LNCAP (cell line): ENCODE measurements around the gene HMGCS2.

ENCODE experiments used
- CTCF ChIP-seq: fragments of 450-650 bp; IDR thresholded peaks from 2 replicates; pipeline ENCODE4 v1.5.1; 2017; ENCODE audit warnings: mild to moderate bottlenecking

The HMGCS2 gene

DNA sequence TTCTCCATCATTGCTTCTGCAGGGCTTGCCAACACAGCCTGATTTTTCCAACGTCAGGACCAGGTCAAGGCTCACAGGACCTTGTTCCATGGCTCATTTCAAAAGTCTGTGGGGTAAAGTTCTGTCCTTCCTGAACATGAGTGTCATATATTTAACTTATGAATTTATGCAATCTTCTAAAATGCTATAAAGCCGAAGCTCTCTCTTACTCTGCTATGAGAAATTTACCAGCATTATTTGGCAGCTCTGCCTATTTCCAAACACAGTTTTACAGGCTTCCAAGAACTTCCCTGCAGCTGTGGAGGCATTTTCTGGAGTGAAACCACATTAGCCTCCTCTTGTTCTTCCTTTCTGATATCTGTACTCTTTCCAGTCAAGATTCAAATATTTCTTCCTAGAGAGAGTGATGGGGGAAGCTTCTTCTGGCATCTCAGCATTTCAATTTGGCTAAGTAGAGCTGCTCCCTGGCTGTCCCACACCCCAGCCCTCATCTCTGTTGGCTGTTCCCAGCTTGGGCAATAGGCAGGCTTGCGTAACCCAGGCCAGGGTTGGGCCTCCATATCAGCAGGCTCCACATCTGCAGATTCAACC, 15.6 kb upstream of the HMGCS2 start:
- TF ChIP-seq CTCF, result no peak

GRCh38 chr1:119783354-119784185, 14.9 kb upstream of the HMGCS2 start:
- TF ChIP-seq CTCF, result no peak

DNA sequence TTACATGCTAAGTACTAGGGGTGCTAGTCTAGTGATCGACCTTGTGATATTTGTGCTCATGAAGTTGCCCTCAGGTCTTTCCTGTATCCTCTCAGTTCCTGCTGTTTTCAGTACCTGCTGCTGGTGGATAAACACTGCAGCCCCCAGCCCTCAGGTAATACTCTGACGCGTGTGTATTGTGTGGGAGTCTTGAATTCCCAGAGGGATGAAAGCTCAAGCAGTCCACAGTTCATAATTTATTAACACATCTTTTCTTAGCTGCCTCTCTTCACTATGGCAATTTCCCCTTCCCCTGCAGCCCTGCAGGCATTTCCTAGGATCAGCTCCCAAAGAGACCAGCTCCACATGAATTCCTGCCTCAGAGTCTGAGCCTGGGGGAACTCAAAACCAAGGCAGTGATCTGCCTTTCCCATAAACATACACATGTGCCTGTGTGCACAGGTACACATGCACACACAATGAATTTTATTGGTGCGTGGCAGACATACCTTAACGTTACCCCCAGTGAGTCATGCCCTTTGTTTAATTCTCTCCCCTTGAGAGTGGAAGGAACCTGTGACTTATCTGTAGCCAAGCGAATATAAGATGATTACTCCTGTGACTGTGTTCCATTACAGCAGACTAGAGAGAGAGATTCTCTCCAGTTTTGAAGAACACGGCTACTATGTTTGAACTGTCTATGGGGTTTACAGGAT, 14.1 kb upstream of the HMGCS2 start:
- TF ChIP-seq CTCF, result no peak

GRCh38 chr1:119781434-119782210, 12.9 kb upstream of the HMGCS2 start:
- no peak for TF ChIP-seq CTCF

GRCh38 chr1:119779869-119780356, 11.2 kb upstream of the HMGCS2 start:
- TF ChIP-seq CTCF, result no peak

DNA sequence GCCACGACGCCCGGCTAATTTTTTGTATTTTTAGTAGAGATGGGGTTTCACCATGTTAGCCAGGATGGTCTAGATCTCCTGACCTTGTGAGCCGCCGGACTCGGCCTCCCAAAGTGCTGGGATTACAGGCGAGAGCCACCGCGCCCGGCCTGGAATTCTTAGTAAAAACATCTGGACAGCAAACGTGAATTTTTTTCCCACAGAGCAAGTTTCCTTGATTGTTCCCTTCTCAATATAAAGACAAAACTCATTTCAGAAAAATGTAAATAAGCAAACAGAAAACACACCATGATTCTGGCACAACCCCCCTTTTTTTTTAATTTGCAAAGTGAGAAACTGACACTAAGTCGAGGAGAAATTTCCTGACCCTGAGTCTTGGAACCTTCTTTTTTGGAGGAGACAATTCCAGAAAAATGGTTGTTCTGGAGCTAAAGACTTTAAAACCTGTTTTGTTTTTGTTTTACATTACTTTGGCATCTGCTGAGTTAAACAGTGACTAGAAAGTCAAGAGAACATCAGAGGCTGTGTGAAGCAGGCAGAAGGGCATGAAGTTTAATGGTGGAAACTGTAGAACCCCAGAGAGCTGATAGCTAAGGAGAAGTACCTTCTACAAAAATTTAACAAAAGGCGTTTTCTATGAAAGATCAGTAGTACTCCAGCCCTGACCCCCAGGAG, 10.3 kb upstream of the HMGCS2 start:
- TF ChIP-seq CTCF, result no peak
